ENCODE data around the gene SH2B3. TPM values are rescaled to one million over a fixed set of nuclear protein-coding genes. Genes with fewer than 3 reads are reported as not detected.
A peak's percentile ranks its signal among the peaks of the same experiment; 100 is the strongest.

SH2B3 gene
- total and polyA plus RNA-seq, 11 donors, result 11.3 to 76.7 (median 40.2) TPM

GRCh38 chr12:111410431-111411184 is 4.9 kb downstream of the SH2B3 start:
- Histone ChIP-seq H3K4me1 (peaks cover 50 to 93% (median 83%) of the 10 kb centered on the region in 12 donors), H3K27ac (peak overlapping the region; percentile 85 to 99 (median 97)), H3K4me3 (peak overlapping the region in 9 of 12 donors; percentile 19 to 98 (median 85)), H3K36me3 (peaks cover 0 to 13% (median 0%) of the 10 kb centered on the region in 9 donors), H3K27me3 (no peaks in the 10 kb centered on the region), H3K9me3 (no peaks in the 10 kb centered on the region)
- intact Hi-C loops (cut with DNase I), result loop anchor here in 2 of 10 donors (1.0 to 2.0 kb wide), 2 partner anchors 14 to 18 kb away; no protein-coding TSS in a partner anchor
- ATAC-seq (peak in 2 of 4 donors; percentile 1 to 11), DNase-seq (peak in 3 of 5 donors; percentile 36 to 73 (median 63))
- WGBS, 4 donors, result 0 to 41% (median 19%) methylated on average over 2 to 12 of the region's 12 CpGs
- TF ChIP-seq, protein P1, sequence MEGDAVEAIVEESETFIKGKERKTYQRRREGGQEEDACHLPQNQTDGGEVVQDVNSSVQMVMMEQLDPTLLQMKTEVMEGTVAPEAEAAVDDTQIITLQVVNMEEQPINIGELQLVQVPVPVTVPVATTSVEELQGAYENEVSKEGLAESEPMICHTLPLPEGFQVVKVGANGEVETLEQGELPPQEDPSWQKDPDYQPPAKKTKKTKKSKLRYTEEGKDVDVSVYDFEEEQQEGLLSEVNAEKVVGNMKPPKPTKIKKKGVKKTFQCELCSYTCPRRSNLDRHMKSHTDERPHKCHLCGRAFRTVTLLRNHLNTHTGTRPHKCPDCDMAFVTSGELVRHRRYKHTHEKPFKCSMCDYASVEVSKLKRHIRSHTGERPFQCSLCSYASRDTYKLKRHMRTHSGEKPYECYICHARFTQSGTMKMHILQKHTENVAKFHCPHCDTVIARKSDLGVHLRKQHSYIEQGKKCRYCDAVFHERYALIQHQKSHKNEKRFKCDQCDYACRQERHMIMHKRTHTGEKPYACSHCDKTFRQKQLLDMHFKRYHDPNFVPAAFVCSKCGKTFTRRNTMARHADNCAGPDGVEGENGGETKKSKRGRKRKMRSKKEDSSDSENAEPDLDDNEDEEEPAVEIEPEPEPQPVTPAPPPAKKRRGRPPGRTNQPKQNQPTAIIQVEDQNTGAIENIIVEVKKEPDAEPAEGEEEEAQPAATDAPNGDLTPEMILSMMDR (IDR thresholded peaks at IDR 0.05), result no peak
- TF ChIP-seq POLR2A (IDR thresholded peaks at IDR 0.05), result no peak

DNA sequence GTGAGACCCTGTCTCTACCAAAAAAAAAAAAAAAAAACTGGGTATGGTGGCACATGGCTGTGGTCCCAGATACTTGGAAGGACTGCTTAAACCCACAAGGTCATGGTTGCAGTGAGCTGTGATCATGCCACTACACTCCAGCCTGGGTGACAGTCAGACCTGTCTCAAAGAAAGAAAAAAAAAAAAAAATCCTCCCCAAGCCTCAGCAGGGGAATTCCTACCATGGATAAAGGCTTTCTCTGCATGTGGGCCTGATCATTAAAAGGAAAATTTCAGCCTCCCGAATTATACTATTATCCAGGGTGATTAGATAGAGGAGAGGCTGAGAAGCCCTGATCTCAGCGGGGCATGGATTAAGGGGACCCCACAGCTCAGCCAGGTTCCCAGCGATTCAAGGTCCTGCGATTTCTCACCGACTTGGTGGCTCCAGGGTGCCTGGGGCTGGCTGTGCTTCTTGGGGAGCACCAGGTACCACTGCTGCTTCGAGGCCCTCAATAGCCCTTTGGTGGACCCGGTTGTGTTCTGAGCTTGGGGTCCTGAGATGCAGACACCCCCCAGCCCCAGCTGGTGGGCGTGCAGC is 5.6 kb downstream of the SH2B3 start:
- no peak for TF ChIP-seq POLR2A (IDR thresholded peaks at IDR 0.05)
- TF ChIP-seq, protein P1 (IDR thresholded peaks at IDR 0.05), result no peak
- H3K9me3 ChIP-seq, result no peaks in the 10 kb centered on the region
- DNase-seq, result peak in 1 of 5 donors; percentile 44
- 62 to 75% (median 69%) methylated on average over 6 to 8 of the region's 8 CpGs for WGBS, 4 donors
- H3K4me3 ChIP-seq, result no peak overlapping the region
- intact Hi-C loops (cut with DNase I), result loop anchor here in 1 of 10 donors (2.0 kb wide), 1 partner anchor 14 kb away; no protein-coding TSS in a partner anchor
- H3K27me3 ChIP-seq, result no peaks in the 10 kb centered on the region
- peak overlapping the region; percentile 85 to 99 (median 97) for H3K27ac ChIP-seq
- H3K36me3 ChIP-seq, result peaks cover 0 to 20% (median 3%) of the 10 kb centered on the region in 9 donors
- no peak for ATAC-seq
- H3K4me1 ChIP-seq, result peaks cover 50 to 91% (median 84%) of the 10 kb centered on the region in 12 donors

DNA sequence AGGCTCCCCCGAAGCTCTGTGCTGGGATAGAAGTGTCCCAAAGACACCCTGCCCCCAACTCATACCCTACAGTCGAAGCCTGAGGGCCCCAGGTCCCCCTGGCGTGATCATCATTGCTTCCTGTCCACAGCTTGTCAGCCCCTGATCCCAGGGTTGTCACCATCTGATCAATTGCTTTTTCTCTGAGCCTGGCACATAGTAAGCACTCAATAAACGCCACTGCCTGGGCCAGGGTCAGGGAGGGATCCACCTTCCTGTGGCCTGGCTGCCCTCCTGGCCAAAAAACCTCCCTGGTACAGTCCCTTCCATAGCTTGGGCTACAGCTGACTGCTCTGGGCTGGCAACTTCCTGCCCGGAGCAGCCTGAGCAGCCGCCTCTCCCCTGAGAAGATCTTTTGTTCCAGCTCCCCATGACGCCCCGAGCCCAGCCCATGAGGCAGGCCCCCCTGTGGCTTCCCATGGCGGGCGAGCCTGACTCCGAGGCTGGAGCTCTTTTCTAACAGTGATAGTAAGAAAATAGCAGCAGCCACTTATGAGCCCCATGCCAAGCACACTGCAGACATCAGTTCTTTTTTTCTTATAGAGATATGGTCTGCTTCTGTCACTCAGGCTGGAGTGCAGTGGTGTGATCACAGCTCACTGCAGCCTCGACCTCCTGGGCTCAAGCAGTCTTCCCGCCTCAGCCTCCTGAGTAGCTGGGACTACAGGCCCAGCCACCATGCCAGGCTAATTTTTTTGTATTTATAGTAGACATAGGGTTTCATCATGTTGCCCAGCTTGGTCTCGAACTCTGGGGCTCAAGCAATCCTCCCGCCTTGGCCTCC is 6.5 kb downstream of the SH2B3 start:
- intact Hi-C loops (cut with DNase I), result loop anchor here in 1 of 10 donors (2.0 kb wide), 1 partner anchor 15 kb away; no protein-coding TSS in a partner anchor
- H3K4me1 ChIP-seq, result peaks cover 46 to 90% (median 82%) of the 10 kb centered on the region in 12 donors
- DNase-seq (peak in 3 of 5 donors; percentile 61 to 73 (median 73)), ATAC-seq (peak; percentile 10 to 26 (median 16))
- H3K27me3 ChIP-seq, result no peaks in the 10 kb centered on the region
- peak overlapping the region in 2 of 12 donors; percentile 9 to 15 for H3K4me3 ChIP-seq
- H3K9me3 ChIP-seq, result no peaks in the 10 kb centered on the region
- WGBS, 4 donors, result 30 to 38% (median 33%) methylated on average over 11 to 15 of the region's 15 CpGs
- TF ChIP-seq POLR2A (IDR thresholded peaks at IDR 0.05), result no peak
- TF ChIP-seq, protein P1 (IDR thresholded peaks at IDR 0.05), result no peak
- H3K36me3 ChIP-seq, result peaks cover 0 to 25% (median 7%) of the 10 kb centered on the region in 9 donors
- H3K27ac ChIP-seq, result peak overlapping the region; percentile 79 to 99 (median 97)

All from heart left ventricle (tissue), 16 donors.